NT2/D1 (cell line): ENCODE measurements around the gene HAAO.

ENCODE experiments used
- YY1 ChIP-seq: IDR thresholded peaks from 2 replicates; pipeline ENCODE4 v1.6.1; 2011; ENCODE audit not compliant: insufficient read length, insufficient read depth
- ZNF274 ChIP-seq: IDR thresholded peaks from 2 replicates; pipeline ENCODE4 v1.6.1; 2011; ENCODE audit warnings: mild to moderate bottlenecking, low read depth, low read length

- TF ChIP-seq YY1: no peak
- no peak for TF ChIP-seq ZNF274
Observed at GRCh38 chr2:42723465-42723864, 68.9 kb downstream of the HAAO start.
